Dedifferentiated amniotic fluid mesenchymal stem cell (primary cell): ENCODE data around the gene PSMG4.

Source experiments
- DNase-seq: peaks from one replicate; pipeline ENCODE4 v3.0.0-alpha.2; 2016; ENCODE audit errors: extremely low spot score

Gene PSMG4, protein sequence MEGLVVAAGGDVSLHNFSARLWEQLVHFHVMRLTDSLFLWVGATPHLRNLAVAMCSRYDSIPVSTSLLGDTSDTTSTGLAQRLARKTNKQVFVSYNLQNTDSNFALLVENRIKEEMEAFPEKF

DNA sequence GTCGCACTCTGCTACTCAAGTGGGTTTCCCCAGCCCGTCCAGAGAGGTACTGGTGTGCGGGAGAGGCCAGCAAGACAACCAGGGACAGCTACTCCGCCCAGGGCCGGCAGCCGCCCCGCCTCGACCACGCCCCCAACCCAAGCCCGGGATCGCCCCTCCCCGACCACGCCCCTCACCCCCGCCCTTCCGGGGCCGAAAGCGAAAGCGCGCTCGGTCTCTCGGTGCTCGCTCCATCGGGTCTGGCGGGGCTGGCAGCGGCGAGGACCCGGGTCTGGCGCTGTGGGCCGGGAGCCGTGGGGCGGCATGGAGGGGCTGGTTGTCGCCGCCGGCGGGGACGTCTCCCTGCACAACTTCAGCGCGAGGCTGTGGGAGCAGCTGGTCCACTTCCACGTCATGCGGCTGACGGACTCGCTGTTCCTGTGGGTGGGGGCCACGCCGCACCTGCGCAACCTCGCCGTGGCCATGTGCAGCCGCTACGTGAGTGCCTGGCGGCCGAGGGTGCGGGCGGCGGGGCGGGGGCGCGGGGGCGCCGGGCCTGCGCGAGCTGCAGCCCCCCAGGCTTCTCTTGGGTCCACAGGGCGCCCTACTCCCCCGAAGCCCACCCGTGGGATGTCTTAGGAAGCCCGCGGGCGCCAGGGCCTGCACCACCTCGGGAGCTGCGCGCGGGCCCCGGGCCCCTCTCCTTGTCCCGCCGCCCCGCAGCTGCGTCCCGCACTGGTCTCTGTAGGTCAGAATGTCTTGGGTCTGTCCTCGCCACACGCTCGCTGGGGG is at the start of gene PSMG4:
Gene PSMG4 (plus strand): TSS at position 228 of the 771 bp plus-strand sequence. CDS start 76 bp downstream, at position 304.
- DNase-seq = peak; percentile 86

DNA sequence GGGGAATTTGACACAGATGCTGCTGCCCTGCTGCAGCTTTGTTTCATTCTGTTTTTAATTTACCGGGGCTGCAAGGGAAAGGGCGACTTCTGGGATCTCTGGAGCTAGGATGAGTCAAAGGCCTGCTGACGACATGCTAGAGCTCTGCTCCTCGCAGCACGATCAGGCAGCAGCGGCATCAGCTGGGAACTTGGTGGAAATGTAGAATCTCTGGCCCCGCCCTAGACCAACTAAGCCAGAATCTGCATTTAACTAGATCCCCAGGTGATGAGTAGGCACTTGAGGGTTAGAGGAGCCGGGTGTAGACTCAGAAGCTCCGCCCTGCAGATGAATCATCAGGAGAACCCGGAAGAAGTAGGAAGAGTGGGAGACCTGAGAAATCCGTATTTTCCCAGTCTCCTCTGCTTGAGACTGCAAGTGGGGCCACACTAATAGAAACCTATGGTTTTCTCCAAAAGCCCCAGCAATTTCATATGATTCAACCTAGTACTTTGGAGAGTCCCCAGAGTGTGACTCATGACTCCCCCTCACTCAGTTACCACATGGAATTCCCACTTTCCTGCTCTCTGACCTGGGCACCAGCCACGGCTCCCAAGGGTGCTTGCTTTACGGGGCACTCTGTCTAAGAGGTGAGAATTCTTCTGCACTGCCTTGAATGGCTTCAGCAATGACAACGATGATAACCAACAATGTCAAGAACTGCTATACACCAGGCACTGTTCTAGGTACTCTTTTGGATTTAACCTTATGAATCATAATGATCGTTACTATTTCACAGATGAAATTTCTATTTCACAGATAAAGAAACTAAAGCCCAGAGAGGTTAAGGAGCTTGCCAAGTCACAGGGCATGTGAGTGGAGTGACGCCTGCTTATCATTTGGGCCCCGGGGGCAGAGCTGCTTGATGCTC is 49.4 kb upstream of the PSMG4 start:
- DNase-seq = peak; percentile 94

DNA sequence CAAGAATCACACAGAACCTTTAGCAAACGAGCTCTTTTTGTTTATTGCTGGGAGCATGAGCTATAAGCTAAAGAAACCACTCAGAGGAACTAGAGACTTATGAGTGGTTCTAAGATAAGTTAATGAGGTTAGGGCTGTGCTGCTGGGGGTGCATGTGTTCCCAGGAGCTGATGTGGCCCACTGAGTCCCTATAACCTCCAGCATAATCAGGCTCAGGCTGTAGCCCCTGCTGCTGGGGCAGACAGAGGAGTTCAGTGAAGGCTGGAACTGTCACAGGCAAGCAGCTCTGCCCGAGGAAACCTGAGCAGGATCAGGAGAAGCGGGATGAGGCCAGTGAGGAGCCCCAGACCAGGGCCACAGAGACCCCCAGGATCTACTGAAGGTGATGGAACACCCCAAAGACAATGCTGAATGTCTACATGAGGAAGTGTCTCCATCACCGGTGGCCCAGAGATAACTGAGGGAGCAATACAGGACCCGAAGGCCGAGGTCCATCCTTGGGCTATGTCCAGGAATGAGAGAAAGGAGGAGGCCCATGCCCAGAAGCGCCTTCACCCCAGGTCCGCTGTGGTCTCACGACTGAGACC is 48.6 kb upstream of the PSMG4 start:
- DNase-seq = no peak

DNA sequence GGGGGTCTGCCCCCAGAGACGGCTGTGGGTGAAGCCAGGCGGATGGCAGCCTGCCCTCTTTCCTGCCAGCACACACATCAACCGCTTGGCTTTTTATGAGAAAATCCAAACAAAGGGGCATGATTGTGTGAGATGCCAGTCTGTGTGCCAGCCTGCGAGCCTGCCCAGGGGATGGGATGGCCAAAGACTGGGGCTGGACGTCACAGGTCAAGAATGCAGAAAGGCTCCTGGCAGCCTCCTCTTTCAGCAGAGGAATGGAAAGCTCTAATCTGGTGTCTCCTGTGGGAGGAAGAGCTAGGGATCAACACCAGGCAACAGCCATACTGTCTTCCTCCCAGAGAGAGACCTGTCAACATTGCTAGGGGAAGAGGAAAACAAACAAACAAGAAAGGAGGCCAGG is 47.1 kb upstream of the PSMG4 start:
- no peak for DNase-seq

DNA sequence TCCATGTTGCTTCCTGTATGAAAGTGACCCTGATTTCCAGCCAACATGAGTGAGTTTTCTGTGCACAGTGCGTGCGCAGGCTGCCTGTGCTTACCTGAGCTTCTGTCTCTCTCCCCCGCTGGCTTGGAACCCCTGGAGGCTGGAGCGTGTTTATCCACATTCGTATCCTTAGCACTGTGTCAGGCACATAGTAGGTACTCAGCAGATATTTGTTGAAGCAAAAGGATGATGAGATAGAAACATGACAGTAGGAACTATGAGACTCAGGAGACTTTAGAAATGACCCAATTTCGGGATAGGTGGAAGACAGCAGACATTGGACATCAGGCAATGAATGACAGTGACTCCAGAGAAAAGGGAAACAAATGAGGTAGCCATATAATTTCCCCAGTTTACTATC is 46.5 kb upstream of the PSMG4 start:
- DNase-seq = no peak

DNA sequence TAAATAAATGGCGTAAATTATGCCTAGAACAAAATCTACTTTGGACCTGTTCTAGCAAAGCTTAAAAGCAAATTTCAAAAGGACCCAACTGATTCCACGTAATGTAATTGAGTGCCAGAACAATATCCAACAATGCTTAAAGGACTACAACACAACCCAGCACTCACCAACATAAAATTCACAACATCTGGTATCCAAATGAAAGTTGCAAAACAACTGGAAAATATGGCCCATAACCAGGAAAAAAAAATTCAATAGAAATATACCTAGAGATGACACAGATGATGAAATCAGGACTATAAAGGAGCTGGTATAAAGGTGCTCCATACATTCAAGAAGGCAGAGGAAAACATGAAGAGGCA is 45.4 kb upstream of the PSMG4 start:
- DNase-seq = no peak

DNA sequence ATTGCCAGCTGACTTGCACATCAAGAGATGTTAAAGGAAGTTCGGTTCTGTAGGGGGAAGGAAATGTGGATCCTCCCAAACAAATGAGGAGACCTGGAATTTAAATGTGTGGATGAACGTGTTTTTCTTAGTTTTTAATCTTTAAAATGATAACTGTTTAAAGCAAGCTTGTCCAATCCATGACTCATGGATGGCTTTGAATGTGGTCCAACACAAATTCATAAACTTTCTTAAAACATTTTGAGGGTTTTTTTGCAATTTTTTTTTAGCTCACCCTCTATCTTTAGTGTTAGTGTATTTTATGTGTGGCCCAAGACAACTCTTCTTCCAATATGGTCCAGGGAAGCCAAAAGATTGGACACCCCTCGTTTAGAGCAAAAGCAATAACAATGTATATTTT is 43.8 kb upstream of the PSMG4 start:
- DNase-seq = peak; percentile 41

DNA sequence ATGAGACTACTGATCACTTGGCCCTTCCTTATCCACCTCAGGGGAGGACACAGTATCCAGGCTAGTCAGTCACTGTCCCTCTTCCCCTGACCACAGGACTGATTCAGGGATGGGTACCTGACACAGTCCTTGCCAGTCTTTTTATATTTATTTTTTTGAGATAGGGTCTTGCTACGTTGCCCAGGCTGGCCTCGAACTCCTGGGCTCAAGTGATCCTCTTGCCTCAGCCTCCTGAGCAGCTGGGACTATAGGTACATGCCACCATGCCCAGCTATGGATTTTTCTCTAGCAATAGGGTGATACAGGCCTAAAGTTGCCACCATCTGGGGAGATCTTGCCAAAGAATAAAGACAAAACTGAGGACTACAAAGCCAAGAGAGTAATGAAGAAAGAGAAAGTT is 41.5 kb upstream of the PSMG4 start:
- no peak for DNase-seq

DNA sequence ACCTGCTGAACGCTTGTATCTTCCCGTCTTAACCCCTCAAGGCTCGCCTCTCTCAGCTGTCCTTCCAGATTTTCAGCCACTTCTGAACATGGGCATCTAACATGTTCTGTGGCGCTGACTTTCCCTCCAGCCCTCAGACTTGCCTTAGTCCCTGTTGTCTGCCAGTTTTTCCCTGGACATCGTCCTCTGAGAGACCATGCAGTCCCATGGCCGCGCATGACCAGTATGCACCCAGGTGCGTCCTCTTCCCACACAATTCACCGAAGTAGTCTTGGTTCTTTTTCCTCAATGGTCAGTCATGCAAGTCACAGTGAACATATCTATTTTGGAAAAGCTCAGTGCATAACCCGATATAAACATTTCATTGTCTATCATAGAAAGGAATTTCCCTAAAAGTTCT is 40.5 kb upstream of the PSMG4 start:
- no peak for DNase-seq

DNA sequence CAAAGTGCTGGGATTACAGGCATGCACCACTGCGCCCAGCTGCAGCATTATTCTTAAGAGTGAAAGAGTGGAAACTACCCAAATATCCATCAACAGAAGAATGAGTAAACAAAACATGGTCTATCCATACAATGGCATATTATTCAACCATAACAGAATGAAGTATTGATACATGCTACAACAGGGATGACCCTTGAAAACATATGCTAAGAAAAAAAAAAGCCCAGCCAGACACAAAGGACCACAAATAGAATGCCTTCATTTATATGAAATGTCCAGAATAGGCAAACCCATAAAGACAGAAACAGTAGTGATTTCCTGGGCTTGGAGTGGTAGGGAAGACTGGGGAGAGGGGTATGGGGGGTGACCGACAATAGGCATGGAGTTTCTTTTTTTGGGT is 38.4 kb upstream of the PSMG4 start:
- DNase-seq = no peak

DNA sequence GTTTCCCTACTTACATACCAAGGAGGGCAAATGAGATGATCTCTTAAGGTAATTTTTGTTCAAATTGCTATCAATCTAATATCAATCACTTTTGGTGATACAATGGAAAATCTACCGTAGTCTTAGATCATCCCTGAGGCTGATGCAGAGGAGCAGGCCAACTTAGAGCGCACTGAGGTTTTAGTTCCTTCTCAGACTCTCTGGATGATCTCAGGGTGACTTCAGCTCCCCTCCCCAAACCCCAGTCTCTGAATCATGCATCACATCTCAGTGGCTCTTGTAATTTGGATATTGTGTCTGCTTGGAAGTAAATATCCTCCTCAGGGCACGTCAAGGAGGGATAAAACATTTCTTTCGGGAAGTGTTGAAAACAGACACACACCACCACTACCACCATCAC is 37.2 kb upstream of the PSMG4 start:
- no peak for DNase-seq

DNA sequence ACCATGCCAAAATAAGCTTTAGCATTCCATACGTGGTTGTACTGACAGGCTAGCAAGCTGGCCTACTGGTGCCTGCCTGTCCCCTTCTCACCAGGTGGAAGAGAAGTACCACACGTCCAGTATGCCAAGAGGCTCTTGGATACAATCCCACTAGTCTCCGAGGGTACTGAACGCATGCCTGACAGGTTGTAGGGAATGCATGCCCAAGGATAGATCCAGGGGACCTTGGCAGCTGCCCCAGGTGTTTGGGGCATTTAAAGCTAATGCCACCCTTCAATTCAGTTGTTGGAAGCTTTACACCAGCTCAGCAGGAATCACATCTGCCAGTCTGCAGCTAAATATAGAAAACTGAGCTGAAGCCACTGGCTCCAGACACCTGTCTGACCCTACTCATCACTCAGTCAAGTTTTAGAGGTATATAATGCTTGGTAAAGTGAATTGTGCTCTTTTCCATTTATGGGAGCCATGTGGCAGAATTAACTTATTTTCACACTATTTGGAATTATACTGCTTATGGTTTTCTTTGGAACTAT is 36.2 kb upstream of the PSMG4 start:
- DNase-seq = no peak

DNA sequence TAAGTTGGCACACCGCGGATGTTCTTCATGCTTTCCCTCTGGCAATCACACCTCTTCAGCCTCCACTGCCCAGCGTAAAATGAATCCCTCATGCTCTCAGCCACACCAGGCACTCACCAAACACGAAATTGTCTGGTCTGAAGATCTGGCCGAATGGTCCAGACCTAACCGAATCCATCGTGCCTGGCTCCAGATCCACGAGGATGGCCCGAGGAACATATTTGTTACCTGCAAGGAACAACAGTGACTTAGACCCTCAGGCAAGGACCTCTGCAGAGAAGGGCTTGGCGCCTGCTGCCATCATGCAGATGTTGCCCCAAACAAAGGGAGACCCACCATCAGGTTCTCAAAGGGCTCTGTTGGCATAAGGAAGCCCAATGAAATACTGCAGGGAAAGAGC is 32.7 kb upstream of the PSMG4 start:
- no peak for DNase-seq

DNA sequence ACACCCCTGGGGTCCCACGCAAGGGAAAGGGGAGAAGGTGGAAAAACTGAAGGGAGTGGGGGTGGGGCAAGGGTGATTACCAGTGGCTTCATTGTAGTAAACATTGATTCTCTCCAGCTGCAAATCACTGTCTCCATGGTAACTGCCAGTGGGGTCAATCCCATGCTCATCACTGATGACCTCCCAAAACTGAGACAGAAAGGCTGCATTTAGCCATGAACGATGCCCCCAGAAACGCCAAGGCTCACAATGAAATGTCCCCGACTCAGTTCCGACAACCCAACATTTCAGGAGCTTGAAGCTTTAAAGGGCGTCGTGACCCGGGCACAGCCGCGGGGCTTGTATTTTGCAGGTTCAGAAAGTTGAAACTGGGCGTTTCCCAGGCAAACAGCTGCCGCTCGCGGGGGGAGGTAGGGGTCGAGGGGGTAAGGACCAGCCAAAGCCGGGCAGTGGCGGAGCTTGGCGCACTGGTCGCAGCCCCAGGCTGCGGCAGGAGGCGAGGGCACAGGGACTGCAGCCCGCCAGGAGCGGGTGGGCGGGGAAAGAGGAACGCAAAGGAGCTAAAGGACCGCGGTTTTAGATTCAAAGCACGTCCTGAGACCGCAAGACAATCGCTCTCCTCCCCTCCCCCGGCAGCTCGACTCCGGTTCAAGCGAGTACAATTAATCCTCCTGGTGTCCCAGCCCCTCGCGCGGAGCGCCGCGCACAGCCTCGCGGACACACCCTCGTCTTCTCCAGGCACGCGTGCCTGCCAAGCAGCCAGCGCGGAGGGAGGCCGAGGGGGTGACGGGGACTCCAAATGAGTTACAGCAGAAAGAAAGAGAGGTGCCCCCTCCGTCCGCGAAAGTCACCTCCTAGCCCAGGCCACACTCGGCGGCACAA is 32.0 kb upstream of the PSMG4 start:
- no peak for DNase-seq

DNA sequence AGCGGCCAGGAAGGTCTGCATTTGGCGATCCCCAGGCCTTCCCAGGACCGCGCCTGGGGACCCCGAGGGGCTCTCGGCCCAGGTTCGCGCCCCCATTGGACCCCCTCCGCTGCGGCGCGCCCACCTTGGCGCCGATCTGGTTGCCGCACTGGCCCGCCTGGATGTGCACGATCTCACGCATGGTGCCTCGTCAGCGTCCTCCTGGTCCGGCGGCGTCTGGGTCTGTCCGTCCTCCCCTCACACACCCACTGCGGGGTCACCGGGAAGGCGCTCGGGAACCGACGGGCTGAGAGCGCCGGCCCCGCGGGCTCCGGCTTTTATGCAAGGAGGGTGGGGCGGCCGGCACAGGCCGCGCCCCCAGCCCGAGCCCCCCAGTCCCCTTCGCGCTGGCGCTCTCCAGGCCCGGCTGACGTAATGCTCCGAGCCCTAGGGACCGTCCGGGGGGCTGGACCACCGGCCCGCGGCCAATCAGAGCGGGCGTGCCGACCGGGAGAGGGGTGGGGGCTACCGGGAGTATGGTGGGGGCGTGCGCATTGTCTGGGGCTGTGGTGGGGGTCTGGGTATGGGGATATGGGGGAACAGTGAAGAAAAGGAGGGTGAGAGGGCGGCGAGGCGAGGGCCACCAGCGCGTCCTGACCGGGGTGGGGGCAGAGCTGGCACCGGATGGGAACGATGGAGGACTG is 31.2 kb upstream of the PSMG4 start, which contains the start of gene TUBB2B:
Gene TUBB2B (minus strand): TSS at position 291 of the 683 bp plus-strand sequence. CDS start 110 bp downstream, at position 181.
- no peak for DNase-seq

DNA sequence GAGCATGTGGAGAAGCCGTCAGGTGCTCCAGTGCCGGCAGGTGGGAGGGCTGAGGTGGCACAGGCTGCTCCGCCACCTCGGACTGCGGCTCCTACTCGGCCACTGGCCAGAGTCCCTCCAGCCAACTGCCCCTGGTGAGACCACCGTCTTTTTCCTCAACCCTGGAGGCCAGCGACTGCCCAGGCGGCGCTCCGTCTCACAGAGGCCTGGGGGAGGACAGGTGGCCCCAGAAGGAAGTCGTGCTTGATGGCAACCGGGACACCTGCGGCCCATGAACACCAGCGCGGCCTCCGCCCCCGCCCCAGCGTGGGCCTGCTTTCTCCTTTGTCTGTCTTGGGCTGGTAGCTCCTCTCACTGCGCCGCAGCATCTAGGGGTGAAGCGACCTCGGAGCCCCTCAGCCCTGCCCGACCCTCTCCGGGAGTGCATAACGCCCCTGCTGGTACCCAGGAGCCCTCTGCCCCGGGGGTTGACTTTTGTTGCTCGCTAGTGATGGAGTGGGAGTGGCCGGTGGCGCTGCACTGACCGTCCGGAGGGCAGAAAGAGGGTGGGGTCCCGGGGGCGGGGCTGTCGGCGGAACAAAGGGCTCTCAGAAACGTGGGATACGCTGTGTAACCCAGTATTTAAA is 30.6 kb upstream of the PSMG4 start:
- DNase-seq = no peak

DNA sequence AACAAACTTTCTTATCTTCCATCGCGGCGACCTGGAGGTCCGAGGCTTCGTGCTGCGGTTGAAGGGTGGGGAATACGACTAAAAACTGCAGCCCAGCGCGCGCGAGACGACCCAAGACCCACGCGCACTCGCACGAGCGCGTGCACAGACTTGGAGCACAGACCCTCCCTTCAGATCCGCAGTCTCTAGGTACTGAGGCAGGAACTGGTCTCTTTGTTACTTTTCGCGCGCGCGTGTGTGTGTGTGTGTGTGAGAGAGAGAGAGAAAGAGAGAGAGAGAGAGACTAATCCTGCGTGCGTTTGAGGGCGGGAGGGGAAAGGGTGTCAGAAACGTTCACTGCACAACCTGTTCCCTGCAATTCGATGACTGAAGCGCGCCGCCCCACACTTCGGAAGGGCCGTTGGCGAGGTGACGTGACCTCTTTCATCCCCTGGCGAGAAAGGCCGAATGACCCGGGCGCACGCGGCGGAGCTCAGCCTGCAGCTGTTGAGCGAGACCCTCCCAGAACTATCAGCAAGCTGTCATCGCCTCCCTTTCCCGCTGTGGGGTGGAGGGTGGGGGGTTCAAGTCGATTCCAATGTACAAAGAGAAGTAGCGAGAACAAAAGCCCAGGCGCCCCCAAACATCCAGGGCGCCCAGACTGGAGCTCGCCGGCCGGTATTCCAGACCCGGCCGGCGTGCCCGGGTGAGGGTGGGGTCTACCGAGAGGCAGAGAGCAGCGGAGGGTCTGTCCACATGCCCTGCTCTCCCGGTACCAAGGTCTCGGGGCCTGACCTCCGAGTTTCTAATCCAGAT is 29.8 kb upstream of the PSMG4 start:
- DNase-seq = no peak

DNA sequence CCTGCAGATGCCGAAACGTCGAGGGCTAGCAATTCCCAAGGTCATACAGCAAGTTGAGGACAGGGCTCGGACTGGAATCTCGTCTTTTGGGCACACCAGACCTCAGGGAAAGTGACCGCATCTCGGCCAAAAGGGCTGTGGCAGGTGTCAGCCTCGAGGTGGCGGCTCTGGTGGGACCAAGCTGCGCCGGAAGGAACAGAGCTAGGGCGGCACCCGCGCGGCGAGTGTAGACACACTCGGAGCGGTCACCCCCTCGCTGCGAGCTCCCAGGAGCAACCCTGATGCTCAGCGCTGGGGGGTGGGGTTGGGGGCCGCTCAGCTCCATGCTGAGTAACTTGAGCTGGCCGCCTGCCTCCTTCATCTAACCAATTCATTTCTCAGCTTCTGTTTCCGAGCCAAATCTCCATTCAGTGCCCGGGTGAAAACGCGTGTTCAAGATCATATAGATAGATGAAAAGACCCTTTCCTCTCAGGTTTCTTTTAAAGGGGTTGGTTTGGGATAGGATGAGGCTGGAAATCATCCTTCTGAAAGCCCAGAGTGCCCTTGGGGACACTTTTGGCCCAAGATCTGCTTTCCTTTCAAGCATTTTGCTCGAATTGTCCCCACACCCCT is 29.1 kb upstream of the PSMG4 start:
- DNase-seq = no peak
